HG02870 (cell line): Measurements from ENCODE around the gene CWC22.
A peak's percentile ranks its signal among the peaks of the same experiment; 100 is the strongest.
"Not testable (repeated sequence)": the region's sequence is repeated elsewhere in the genome, so short reads cannot be mapped to it uniquely, and the experiment has no call there.

ENCODE experiments used
- ATAC-seq: cut with Tn5 transposase; IDR thresholded peaks from one replicate; pipeline ENCODE4 v1.9.1; 2021; ENCODE audit warnings: mild to moderate bottlenecking, moderate library complexity; ENCODE audit not compliant: unreplicated experiment

Gene CWC22

DNA sequence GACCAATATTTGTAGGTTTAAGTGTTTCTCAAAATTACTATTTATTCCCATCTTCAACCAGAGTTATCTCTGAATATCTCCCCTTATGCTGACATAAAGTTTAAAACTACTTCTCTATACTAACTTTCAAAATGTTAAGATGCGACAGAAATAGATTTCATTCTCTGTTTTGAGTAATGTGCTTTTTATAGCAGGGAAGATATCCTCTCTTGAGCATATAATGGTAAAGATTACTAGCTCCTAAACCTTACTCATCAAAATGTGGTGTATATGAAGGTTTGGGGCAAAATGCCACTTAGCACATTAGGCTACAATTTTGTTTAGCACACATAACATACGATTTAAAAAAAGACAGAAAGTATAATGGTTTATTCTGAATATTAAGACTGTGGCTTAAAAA, 54.4 kb downstream of the CWC22 start:
- peak; percentile 64 for ATAC-seq

DNA sequence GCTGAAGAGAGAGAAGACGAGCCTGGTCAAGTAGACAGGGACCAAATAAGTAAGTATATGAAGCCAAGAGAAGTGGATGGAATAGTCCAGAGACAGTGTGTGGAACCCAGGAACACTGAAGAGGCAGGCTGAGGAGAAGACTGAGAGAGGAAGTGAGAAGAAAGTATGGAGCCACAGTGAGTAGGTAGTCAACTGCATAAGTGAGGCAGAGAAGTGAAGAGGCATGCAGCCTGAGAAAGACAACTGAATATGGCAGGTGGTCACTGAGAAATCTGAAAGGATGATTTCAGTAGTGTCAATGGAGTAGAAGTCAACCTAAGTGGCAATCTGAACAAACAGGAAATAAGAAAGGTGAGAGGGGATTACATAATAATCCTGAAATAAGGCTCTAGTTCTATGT, 55.4 kb downstream of the CWC22 start:
- ATAC-seq = peak; percentile 71

DNA sequence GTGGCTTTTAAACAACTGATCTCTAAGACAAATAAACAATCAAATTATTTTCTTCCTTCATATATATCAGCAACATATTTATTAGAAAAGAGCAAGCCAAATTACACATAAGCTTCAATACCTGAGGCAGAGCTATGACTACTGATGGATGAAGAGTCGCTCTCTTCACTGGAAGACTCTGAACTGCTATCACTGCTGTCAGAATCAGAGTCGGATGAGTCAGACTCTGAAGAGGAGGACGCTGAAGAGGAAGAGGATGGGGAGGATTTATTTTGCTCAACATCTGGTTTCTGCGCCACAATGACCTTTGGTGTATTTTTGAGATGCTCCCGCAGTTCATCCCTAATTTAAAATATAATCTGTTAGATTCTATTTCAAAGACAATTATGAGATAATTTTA, 56.7 kb downstream of the CWC22 start:
- no peak for ATAC-seq

DNA sequence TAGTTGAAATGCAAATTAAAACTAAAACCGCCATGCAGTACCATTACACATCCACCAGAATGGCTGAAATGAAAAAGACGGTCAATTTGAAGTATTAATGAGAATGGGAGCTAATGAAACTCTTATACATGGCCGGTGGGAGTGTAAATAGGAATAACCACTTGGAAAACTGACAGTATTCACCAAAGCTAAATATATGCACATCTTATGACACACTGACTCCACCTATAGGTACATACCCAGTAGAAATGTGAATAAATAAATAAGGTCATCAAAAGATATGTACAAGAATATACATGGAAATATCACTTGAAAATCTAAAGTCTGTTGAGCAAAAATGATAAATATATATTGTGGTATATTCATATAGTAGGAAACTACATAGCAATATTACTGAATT, 57.7 kb downstream of the CWC22 start:
- ATAC-seq = no peak

DNA sequence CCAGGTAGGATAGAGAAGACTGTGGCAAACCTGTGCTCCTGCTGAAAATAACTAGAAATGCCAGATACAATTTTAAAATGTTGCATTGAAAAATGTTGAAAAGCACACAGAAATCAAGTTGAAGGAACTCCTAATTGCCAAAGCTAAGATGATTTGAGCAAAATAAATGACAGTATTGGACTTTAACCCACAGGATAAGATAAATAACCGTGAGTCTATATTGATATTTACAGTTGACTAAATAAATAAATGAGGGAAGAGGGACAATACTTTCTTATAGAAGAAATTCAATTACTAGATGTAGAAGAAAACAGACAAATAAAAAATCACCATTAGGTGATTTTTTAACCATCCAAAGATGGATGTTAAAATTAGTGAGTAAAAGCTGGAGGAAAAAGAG, 59.0 kb downstream of the CWC22 start:
- no peak for ATAC-seq

DNA sequence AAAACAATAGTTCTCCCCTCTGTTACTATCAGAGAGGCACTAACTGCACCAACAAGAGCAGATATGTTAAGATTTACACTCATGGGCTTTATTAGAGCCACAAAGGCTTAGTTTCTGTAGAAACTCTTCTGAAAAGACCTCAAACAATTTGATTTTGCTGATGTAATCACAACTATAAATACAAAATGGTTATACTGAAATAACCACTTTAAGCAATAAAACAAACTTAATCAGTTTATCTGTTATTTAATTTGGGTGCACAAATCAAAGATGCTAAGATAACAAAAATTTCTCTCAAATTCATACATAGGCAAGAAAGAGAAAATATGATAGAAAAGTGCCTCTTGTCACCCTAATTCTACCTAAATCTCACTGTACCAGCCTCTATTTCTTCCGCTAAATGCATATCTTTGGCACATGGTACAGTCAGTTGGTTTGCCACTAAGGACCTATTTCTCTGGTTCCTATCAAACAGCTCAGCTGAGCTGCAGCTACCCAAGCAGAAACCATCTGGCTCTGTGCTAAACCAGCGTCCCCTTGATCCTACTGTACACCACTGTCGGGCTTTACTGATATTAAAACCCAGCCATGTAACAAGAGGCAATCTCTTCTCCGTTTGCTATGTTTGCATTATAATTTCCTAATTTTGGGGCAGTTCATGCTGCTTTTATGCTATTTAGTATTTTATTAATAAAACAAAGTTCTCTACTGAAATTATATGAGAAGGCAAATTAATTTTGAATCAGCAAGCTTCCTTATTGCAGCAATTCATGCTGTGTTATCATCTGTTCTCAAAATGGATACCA, 60.1 kb downstream of the CWC22 start:
- ATAC-seq = no peak

DNA sequence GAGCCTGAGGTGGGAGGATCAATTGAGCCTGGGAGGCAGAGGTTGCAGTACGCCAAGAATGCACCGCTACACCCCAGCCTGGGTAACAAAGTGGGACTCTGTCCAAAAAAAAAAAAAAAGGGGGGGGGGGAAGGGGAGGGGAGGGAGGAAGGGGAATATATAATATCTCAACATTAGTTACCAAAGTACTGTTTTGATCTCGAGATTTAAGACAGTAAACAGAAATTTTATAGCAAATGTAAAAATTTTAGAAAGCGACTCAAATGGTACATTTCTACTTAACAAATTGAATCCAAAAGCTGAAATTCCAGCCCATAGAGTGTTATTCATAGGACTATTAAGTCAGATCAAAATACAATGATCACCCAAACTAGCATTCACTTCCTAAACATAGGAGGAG, 60.8 kb downstream of the CWC22 start:
- ATAC-seq = no peak

DNA sequence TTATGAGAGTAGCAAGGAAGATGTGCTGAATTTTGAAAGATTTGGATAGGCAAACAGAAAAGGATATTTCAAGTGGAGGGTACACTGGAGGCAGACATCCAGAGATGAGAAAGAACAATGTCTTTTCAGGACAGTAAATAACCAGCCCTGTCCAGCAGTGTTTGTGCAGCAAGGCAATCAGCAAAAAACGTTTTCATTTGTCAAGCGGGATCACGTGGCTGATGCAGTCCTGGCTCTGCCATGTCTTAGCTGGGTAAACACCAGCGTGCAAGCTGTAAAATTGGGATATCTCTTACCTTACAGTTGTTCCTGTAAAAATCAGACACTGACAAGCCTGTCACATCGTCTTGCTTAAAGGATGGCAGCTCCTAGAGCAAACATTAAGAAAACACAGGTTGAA, 67.8 kb downstream of the CWC22 start:
- ATAC-seq = no peak

DNA sequence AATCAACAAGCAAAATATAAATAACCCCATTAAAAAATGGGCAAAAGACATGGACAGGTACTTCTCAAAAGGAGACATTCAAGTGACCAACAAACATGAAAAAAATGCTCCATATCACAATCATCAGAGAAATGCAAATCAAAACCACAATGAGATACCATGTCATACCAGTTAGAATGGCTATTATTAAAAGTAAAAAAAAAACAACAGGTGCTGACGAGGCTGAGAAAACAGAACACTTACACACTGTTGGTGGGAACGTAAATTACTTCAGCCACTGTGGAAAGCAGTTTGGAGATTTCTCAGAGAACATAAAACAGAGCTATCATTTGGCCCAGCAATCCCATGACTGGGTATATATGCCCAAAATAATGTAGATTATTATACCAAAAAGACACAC, 69.1 kb downstream of the CWC22 start:
- ATAC-seq = no peak

DNA sequence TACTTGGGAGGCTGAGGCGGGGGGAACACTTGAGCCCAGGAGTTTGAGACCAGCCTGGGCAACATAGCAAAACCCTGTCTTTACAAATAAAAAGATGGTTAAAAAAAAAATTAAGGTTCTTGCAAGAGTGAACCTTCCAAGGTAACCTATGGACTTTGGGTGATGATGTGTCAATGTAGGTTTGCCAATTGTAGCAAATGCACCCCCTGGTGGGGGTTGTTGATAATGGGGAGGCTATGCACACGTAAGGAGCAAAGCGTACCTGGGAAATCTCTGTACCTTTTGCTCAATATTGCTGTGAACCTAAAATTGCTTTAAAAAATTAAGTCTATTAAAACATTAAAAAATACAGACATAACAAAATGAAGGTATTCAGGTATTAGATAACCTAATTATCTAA, 70.4 kb downstream of the CWC22 start:
- ATAC-seq = no peak

DNA sequence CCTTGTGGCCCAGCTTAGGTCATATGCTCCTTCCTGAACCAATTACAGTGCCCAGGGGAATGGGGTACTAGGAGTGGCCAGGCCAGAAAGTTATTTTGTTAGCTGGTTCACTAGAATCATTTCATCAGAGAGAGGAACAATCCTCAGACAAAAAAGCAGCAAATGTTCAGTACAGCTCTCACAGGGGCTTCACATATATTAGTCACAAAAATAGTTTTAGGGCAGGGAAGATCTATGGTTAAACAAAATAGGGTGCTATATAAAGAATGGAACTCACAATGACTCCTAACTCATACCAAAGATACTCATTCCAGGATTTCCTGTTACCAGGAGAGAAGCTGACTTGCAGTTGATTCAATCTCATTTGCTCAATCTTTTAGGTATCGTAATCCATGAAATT, 71.0 kb downstream of the CWC22 start:
- ATAC-seq = no peak

DNA sequence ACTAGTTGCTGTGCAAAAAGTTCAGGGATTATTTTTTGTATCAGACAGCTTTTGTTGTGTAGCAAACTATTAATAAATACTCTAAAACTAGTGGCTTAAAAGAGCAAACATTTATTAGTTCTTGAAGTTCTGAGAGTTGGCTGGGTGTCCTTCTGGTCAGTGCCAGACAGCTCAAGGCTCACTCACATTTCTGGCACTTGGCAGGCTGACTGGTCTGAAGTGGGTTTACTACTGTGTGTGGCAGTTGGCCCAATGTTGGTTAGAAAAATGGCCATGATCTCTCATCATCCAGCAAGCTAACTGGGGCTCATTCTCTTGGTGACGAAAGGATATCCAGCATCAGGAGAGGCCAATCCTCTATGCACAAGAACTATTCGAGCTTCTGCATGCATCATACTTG, 74.3 kb downstream of the CWC22 start:
- ATAC-seq = no peak

DNA sequence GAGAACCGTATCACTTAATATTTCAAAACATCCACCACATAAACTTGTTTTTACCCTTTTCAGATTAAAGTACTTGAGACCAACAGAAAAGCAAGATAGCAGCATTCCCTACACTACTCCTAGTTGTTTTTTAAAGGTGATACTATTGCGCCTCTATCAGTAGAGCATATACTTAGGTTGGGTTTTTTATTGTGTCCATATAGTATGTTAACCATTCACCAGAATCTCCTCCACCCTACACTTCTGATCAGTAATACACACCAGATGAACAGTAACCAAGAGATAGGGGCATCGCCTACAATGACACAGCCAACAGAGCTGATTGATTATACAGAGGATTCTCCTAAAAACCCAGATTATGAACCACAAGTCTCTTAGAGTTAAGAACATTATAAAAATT, 75.6 kb downstream of the CWC22 start:
- no peak for ATAC-seq

DNA sequence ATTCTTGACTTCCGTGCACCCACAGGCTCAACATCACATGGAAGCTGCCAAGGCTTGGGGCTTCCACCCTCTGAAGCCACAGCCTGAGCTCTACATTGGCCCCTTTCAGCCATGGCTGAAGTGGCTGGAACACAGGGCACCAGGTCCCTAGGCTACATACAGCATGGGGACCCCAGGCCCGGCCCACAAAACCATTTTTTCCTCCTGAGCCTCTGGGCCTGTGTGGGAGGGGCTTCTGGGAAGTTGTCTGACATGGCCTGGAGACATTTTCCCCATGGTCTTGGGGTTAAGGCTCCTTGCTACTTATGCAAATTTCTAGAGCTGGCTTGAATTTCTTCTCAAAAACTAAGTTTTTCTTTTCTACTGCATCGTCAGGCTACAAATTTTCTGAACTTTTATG, 77.1 kb downstream of the CWC22 start:
- ATAC-seq = not testable (repeated sequence)

DNA sequence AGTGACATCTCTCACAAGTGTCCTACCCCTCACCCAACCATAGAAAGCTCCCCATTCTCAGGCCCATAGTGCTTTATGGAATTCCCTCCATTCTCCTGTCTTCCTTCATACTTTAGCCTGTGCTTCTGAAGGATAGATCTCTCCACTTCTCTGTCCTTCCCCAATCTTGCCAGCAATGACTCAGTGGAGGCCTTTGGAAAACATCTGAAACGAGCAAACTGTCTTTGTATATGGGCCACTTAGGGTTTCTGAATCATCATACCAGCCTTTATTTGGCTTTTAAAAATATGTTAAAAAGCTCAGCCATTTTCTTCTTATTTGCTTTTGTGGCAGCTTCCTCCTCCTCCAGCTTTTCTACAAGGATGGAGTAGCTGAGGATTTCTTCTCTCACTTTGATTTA, 80.1 kb downstream of the CWC22 start:
- no peak for ATAC-seq

DNA sequence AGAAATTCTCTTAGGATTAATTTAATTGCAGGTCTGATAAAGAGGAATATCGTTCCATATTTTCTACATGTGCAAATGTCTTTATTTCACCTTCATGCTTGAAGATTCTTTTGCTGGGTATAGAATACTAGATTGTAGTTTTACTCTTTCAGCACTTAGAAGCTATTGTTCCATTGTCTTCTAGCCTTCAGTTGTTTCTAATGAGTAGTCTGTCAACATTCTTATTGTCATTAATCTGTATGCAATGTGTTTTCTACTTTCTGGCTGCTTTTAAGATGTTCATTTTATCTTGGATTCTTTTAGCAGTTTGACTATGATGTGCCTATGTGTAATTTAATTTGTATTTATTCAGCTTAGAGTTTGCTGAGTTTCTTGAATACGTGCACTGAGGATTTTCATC, 81.4 kb downstream of the CWC22 start:
- ATAC-seq = no peak

DNA sequence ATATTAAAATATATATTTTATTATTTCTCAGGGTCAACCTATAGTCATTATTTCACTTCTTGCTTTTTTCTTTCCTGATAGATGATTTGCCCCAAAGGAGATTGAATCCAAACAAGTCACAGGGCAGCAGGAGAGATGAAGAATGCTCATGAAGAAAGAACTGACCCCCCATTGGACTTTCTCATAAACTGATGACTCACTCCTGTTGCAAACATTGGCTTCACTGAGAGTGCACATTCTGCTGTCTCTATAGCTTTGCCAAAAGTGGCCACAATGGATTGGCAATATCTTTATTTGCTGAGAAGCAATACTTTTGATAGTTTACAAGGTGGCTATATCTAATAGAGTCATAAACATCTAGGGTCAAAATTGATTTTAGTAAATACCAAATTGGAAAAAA, 89.8 kb downstream of the CWC22 start:
- no peak for ATAC-seq

DNA sequence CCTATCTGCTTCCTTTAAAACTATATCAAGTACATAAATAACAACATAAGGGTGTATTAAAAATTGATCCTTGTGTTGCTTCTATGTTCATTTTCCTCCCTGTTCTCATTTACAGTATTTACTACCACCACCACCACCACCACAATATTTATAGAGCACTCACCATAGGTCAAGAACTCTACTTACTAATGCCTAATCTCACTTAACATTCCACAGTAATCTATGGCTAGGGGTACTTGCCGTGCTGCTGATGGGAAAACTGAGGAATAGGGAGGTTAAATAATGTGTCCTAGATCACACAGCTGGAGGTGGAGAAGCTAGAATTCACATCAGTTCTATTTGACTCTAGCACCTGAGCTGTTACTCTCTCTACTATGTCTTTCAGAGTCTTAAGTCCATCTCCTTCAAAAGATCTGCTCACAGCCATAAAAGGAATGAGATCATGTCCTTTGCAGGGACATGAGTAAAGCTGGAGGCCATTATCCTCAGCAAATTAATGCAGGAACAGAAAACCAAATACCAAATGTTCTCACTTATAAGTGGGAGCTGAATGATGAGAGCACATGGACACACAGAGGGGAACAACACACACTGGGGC, 91.6 kb downstream of the CWC22 start:
- ATAC-seq = no peak

DNA sequence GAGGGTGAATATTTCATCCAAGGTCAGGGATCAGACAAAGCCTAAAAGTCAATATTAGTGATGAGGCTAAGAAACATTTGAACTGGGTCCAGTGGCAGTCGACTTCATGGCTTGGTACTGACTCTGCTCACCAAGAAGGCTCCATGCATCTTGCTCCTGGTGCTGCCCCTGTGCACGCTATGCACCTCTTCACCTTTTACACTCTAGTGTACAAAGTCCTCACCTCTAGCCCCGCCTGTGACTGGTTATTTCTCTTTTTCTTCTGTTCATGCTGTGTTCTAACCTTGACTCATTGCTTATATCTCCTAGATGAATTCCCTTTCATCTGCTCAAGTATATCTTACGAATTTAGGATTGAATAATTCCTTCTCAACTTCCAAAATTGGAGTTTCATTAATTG, 93.3 kb downstream of the CWC22 start:
- no peak for ATAC-seq

DNA sequence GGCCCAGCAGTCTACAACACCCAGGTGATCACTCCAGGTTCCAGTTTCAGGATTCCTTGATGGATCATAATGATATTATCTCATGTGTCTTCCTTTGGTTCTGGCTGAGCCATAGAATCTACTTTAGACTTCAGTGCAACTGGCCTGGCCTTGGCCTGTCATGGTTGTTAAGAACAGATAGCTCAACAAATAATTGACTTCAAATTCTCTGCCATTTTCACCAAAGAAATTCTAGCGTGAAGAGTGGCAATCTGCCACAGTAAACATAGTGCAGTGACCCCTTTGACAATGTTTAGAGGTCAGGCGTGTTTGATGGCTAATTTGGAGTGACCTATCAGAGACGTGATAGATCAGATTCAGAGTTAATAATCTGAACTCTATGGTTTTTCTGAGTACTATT, 95.5 kb downstream of the CWC22 start:
- no peak for ATAC-seq

DNA sequence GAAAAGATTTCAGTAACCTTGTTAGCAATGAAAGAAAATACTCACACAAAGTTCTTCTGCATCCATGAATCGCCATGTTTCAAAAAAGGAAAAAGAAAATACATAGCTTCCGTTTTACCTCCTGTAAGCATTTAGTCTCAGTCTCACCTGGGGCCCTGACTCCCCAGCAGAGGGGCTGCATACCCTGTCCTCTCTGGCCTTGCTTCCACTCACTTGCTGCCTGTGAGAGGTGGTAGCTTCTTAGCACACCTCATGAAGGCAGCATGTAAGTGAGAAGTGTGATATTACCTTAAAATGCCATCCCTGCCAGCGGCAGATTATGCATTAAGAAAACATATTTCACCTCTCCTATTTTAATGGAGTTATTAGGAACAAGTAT, 96.4 kb downstream of the CWC22 start:
- no peak for ATAC-seq

DNA sequence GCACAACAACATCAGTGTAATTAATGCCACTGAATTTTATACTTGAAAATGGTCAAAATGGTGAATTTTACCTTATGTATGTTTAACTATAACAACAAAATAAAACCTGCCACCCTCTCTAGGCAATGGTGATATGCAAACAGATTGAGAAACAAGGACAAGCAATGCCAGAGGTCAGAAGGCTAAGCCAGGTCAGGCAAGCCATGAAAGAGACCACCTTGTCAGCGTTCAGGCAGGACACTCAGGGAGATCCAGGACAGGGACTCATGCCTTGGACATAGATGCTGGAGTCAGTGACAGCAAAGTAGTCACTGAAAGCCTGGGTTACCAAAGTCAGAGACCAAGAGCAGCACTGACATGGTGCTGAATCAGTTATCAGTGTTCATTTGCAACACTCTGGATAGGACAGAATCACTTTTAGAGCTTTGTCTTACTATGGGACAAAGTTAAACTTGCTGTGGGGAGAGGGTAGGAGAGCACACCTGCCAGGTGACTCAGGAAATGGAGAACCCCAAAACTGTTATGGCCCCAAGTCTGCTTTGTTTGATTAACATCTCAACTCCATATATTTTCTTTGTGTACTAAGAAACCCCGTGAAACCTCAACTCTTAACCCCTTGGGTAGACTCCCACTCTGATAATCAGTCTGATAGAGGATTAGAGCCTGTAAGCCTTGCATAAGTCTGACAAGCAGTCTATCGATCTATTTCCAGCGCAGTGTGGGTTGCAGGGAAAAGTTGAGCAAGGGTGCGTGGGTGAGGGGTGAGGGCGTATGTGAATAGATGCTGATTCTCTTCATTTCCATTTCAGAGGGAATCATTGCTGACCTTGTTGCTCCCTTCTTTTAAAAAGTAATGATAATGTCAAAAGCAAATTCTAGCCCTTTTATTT, 97.0 kb downstream of the CWC22 start:
- no peak for ATAC-seq
